GM18502 (cell line): ENCODE data around the gene AK6.
"Not testable (repeated sequence)": the region's sequence is repeated elsewhere in the genome, so short reads cannot be mapped to it uniquely, and the experiment has no call there.

Source experiments
- ATAC-seq: cut with Tn5 transposase; IDR thresholded peaks from one replicate; pipeline ENCODE4 v1.9.1; 2021; ENCODE audit warnings: mild to moderate bottlenecking; ENCODE audit not compliant: unreplicated experiment, poor library complexity

Gene AK6

DNA sequence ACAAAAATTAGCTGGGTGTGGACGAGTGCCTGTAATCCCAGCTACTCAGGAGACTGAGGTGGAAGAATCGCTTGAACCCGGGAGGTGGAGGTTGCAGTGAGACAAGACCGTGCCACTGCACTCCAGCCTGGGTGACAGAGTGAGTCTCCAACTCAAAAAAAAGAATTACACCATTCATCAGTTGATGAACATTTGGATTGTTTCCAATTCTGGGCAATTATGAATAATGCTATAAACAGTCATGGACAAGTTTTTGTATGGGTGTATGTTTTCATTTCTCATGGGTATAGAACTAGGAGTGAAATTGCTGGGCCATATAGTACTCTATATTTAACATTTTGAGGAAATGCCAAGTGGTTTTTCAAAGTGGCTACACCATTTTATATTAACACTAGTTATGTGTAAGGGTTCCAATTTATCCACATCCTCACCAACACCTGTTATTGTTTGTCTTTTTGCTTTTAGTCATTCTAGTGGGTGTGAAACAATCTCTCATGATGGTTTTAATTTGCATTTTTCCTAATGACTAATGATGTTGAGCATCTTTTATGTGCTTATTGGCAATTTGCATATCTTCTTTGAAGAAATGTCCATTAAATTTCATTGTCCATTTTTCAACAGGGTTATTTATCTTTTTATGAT, 27.7 kb downstream of the AK6 start:
- no peak for ATAC-seq

- ATAC-seq: no peak
These were observed 33.9 kb downstream of the AK6 start for GRCh38 chr5:69335341-69335935.

GRCh38 chr5:69334793-69335268, 34.5 kb downstream of the AK6 start:
- ATAC-seq: no peak

GRCh38 chr5:69333668-69334315, 35.5 kb downstream of the AK6 start:
- not testable (repeated sequence) for ATAC-seq

DNA sequence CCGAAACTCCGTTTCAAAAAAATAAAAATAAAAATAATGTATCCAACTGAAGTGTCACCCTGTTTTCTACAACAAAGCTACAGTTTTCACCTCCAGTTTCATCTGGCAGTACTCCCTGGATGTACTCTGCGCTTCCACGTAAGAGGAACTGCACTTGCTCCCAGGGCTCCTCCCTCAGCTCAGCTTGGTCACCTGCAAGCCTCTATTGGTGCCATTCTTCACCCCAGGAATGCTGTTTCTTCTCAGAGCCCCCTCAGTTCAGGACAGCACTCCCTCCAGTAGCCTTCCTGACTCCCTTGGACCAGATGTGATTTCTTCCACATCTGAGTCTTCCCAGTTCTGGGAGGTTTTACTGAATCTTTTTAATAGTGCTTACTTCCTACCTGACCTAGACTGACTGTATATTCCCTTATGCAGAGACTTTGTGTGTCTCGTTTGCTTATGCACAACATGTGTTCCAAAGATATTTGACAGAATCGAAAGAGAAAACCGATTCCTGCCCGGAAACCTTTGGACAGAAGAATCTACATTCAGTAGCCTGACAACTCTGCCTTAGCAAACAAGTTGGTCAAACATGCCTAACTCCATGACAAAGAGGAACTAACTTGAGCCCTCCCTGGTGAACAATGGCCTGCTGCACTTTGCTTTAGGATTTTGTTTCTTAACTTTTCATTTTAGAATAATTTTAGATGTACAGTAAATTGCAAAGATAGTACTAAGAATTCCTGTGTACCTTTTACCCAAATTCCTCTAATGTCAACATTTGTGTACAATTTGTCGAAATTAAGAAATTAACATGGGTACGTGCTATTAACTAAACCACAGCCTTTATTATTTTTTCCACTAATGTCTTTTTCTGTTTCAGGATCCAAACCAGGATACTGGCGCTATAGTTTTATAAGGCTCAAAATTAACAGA, 37.5 kb downstream of the AK6 start:
- no peak for ATAC-seq

GRCh38 chr5:69329905-69330489, 39.3 kb downstream of the AK6 start:
- no peak for ATAC-seq

DNA sequence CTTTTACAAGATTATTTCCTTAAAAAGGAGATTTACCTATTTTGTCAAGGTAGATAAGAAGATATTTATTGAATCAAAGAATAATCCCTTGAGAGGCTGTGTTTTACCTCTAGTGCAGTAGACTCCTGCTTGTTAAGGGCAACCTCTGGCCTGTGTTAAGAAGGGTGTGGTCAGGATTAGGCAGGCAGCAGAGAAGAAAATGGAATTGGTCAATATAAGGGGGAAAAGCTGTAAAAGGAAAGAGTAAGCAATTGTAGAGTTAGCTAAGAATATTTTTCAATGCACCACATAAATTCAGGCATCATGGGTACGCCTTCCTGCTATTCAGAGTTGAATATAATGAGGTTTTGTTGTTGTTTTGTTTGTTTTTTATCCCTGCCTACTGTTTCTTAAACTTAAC, 43.0 kb downstream of the AK6 start:
- ATAC-seq: no peak

GRCh38 chr5:69317391-69317790, 51.9 kb downstream of the AK6 start:
- ATAC-seq: no peak

DNA sequence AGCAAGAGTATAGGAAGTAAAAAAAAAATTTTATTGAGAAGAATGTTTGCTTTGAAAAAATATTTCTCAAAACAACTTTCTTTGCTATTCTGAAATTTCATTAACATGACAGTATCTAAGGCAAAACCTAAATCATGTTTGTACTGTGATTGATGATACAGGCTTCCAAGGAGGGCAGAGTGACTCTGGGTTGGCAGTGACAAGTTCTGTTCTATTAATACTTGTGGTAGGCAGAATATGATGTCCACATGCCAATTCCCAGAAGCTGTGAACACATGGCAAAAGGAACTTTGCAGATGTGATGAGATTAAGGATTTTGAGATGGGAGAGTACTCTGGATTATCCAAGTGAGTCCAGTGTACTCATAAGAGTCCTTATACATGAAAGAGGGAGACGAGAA, 53.3 kb downstream of the AK6 start:
- ATAC-seq: no peak

DNA sequence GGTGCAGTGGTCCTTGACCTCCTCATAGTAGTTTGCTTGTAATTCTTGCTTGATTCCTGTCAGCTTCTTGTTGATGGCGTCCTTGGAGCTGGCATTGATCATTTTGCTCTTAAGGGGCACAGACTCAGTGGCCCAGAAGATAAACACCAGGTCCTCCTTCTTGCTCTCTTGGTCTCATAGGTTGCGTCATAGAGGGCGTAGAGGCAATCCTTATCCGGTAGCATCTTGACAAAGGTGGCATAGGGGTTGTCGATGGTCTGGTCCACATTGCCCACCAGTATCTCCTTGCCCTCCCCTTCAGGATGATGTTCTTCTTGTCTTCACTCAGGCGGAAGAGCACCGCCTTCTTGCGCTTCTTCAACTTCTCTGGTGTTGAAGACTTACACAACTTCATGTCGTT, 55.9 kb downstream of the AK6 start:
- ATAC-seq: no peak

GRCh38 chr5:69312459-69313160, 56.7 kb downstream of the AK6 start:
- no peak for ATAC-seq

GRCh38 chr5:69309380-69309779, 59.9 kb downstream of the AK6 start:
- ATAC-seq: no peak

DNA sequence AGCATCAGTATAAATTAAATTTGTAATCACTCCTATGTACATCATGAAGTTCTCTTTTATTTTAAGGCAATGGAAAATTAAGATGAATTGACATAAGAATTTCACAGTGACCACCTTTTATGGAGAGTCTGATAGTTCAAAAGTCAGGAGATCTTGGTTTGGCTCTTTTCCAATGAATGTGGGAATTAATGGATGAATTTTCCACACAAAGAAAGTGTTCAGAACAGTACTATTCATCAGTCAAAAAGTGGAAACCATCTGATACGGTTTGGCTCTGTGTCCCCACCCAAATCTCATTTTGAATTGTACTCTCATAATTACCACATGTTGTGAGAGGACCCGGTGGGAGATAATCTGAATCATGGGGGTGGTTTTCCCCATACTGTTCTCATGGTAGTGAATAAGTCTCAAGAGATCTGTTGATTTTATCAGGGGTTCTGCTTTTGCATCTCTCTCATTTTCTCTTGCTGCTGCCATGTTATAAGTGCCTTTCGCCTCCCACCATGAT, 61.2 kb downstream of the AK6 start:
- no peak for ATAC-seq

DNA sequence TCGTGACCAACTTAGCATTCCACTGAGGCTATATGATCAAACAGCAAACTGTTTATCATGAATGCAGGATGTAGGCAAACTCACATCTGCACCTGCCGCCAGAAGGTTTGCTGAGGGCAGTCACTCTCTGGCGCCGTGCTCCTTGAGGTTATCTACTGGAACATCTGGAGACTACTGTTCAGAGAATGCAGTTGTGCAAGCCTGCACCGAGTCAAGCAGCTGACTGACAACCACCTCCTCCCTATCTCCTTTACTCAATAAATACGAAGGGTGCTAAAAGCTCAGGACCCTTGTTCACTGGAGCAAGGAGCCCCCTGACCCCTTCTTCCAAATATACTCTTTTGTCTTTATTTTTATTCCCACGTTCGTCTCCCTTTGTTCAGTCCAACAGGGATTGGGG, 63.8 kb downstream of the AK6 start:
- ATAC-seq: no peak
